GM18951 (cell line): ENCODE measurements around the gene MCRIP1.

Experiments used
- POLR2A ChIP-seq: IDR thresholded peaks from 4 replicates; pipeline ENCODE4 v1.6.1; 2011; ENCODE audit warnings: mild to moderate bottlenecking; ENCODE audit not compliant: insufficient read length, insufficient read depth; ENCODE audit errors: extremely low read depth
- in situ Hi-C: fragments of 300-500 bp; cut with MboI; formaldehyde crosslinking; loops from one replicate; pipeline ENCODE4 v1.12.0; 2022; ENCODE audit warnings: low sequenced_read_pairs, mixed read lengths, inconsistent platforms; ENCODE audit not compliant: unreplicated experiment

MCRIP1 gene

GRCh38 chr17:81867170-81867990 is 34.3 kb upstream of the MCRIP1 start:
- in situ Hi-C loops, result no loop called here

GRCh38 chr17:81866440-81867169 is 33.5 kb upstream of the MCRIP1 start:
- peak; percentile 50 for TF ChIP-seq POLR2A

More at GRCh38 chr17:81867170-81867990, 34.3 kb upstream of the MCRIP1 start:
- TF ChIP-seq POLR2A, result peak; percentile 23

GRCh38 chr17:81865733-81866439 is 32.8 kb upstream of the MCRIP1 start:
- in situ Hi-C loops, result no loop called here
- TF ChIP-seq POLR2A, result no peak

More at GRCh38 chr17:81866440-81867169, 33.5 kb upstream of the MCRIP1 start:
- in situ Hi-C loops, result no loop called here

GRCh38 chr17:81865358-81865732 is 32.3 kb upstream of the MCRIP1 start:
- TF ChIP-seq POLR2A, result no peak
- in situ Hi-C loops, result no loop called here

GRCh38 chr17:81863833-81864768 is 31.0 kb upstream of the MCRIP1 start:
- TF ChIP-seq POLR2A, result no peak
- in situ Hi-C loops, result no loop called here

- in situ Hi-C loops, result no loop called here
- TF ChIP-seq POLR2A, result no peak
Measured at GRCh38 chr17:81863123-81863675, 30.1 kb upstream of the MCRIP1 start.

- in situ Hi-C loops, result no loop called here
- peak; percentile 95 for TF ChIP-seq POLR2A
Measured at GRCh38 chr17:81860756-81861568, 27.9 kb upstream of the MCRIP1 start.

- TF ChIP-seq POLR2A, result peak; percentile 98
- in situ Hi-C loops, result no loop called here
Measured at GRCh38 chr17:81859906-81860755, 27.0 kb upstream of the MCRIP1 start, which contains the start of gene P4HB. Gene P4HB, minus strand, starts transcription at chr17:81860535. Its CDS starts 64 bp downstream, at chr17:81860471.

- no peak for TF ChIP-seq POLR2A
- in situ Hi-C loops, result no loop called here
Measured at GRCh38 chr17:81858967-81859905, 26.1 kb upstream of the MCRIP1 start.
